Measurements from ENCODE around the gene BAG3.
"Not testable (repeated sequence)": the region's sequence is repeated elsewhere in the genome, so short reads cannot be mapped to it uniquely, and the experiment has no call there.

DNA sequence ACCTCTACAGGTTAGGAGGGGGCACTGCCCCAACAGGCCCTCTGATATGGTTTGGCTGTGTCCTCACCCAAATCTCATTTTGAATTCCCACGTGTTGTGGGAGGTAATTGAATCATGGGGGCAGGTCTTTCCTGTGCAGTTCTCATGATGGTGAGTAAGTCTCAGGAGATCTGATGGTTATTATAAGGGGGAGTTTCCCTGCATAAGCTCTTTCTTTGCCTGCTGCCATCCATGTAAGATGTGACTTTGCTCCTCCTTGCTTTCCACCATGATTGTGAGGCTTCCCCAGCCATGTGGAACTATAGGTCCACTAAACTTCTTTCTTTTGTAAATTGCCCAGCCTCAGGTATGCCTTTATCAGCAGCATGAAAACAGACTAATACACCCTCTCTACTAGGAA, 59.8 kb downstream of the BAG3 start:
- TF ChIP-seq, protein P1, sequence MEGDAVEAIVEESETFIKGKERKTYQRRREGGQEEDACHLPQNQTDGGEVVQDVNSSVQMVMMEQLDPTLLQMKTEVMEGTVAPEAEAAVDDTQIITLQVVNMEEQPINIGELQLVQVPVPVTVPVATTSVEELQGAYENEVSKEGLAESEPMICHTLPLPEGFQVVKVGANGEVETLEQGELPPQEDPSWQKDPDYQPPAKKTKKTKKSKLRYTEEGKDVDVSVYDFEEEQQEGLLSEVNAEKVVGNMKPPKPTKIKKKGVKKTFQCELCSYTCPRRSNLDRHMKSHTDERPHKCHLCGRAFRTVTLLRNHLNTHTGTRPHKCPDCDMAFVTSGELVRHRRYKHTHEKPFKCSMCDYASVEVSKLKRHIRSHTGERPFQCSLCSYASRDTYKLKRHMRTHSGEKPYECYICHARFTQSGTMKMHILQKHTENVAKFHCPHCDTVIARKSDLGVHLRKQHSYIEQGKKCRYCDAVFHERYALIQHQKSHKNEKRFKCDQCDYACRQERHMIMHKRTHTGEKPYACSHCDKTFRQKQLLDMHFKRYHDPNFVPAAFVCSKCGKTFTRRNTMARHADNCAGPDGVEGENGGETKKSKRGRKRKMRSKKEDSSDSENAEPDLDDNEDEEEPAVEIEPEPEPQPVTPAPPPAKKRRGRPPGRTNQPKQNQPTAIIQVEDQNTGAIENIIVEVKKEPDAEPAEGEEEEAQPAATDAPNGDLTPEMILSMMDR (IDR thresholded peaks at IDR 0.05; ENCODE audit: poor library complexity, severe bottlenecking) = not testable (repeated sequence)
- not testable (repeated sequence) for TF ChIP-seq EP300 (conservative IDR thresholded peaks at IDR 0.05; ENCODE audit: poor library complexity, severe bottlenecking); MXI1 (conservative IDR thresholded peaks at IDR 0.05; ENCODE audit: poor library complexity, severe bottlenecking); POLR2AphosphoS5 (IDR thresholded peaks at IDR 0.05); REST (IDR thresholded peaks at IDR 0.05; ENCODE audit: borderline replicate concordance); TAF1 (IDR thresholded peaks at IDR 0.05; ENCODE audit: low read depth); EZH2 (IDR thresholded peaks at IDR 0.05; ENCODE audit: borderline replicate concordance, insufficient read depth, low read length, poor library complexity, severe bottlenecking)

Data from neural cell (in vitro differentiated cells).